ENCODE results near the gene NXNL1.

GRCh38 chr19:17411801-17412200 is 48.9 kb downstream of the NXNL1 start:
- TF ChIP-seq, protein P1, sequence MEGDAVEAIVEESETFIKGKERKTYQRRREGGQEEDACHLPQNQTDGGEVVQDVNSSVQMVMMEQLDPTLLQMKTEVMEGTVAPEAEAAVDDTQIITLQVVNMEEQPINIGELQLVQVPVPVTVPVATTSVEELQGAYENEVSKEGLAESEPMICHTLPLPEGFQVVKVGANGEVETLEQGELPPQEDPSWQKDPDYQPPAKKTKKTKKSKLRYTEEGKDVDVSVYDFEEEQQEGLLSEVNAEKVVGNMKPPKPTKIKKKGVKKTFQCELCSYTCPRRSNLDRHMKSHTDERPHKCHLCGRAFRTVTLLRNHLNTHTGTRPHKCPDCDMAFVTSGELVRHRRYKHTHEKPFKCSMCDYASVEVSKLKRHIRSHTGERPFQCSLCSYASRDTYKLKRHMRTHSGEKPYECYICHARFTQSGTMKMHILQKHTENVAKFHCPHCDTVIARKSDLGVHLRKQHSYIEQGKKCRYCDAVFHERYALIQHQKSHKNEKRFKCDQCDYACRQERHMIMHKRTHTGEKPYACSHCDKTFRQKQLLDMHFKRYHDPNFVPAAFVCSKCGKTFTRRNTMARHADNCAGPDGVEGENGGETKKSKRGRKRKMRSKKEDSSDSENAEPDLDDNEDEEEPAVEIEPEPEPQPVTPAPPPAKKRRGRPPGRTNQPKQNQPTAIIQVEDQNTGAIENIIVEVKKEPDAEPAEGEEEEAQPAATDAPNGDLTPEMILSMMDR (IDR thresholded peaks at IDR 0.05): no peak
- TF ChIP-seq POLR2A (IDR thresholded peaks at IDR 0.05): no peak

Measured in heart left ventricle (tissue), 13 donors.